ENCODE results near the gene COG4.
"Not testable (repeated sequence)": the region's sequence is repeated elsewhere in the genome, so short reads cannot be mapped to it uniquely, and the experiment has no call there.

COG4 gene

GRCh38 chr16:70529051-70529777 is 5.9 kb upstream of the COG4 start:
- in situ Hi-C loops (cut with MboI; ENCODE audit: low sequenced_read_pairs): no loop called here

- in situ Hi-C loops (cut with MboI; ENCODE audit: low sequenced_read_pairs): no loop called here
Measured at GRCh38 chr16:70527315-70527996, 4.1 kb upstream of the COG4 start.

- in situ Hi-C loops (cut with MboI; ENCODE audit: low sequenced_read_pairs): no loop called here
Measured at GRCh38 chr16:70526403-70526802, 3.0 kb upstream of the COG4 start.

- in situ Hi-C loops (cut with MboI; ENCODE audit: low sequenced_read_pairs): not testable (repeated sequence)
Measured at GRCh38 chr16:70524399-70524825, 1.1 kb upstream of the COG4 start.

GRCh38 chr16:70523743-70524398 is 517 bp upstream of the COG4 start, which contains the start of gene SF3B3:
TSS of gene SF3B3 (plus strand) at chr16:70523816. CDS start at chr16:70526657, 2,841 bp downstream.
- in situ Hi-C loops (cut with MboI; ENCODE audit: low sequenced_read_pairs): no loop called here

- in situ Hi-C loops (cut with MboI; ENCODE audit: low sequenced_read_pairs): no loop called here
Measured at GRCh38 chr16:70522216-70523075, 908 bp downstream of the COG4 start.

GRCh38 chr16:70520612-70521297 is 2.6 kb downstream of the COG4 start:
- in situ Hi-C loops (cut with MboI; ENCODE audit: low sequenced_read_pairs): no loop called here

- in situ Hi-C loops (cut with MboI; ENCODE audit: low sequenced_read_pairs): no loop called here
Measured at GRCh38 chr16:70512456-70512855, 10.9 kb downstream of the COG4 start.

- in situ Hi-C loops (cut with MboI; ENCODE audit: low sequenced_read_pairs): no loop called here
Measured at GRCh38 chr16:70511833-70512232, 11.5 kb downstream of the COG4 start.

GRCh38 chr16:70510216-70510615 is 13.1 kb downstream of the COG4 start:
- in situ Hi-C loops (cut with MboI; ENCODE audit: low sequenced_read_pairs): no loop called here

- in situ Hi-C loops (cut with MboI; ENCODE audit: low sequenced_read_pairs): no loop called here
Measured at GRCh38 chr16:70508752-70509151, 14.6 kb downstream of the COG4 start.

- in situ Hi-C loops (cut with MboI; ENCODE audit: low sequenced_read_pairs): no loop called here
Measured at GRCh38 chr16:70496513-70496912, 26.8 kb downstream of the COG4 start.

GRCh38 chr16:70495425-70496182 is 27.8 kb downstream of the COG4 start:
- in situ Hi-C loops (cut with MboI; ENCODE audit: low sequenced_read_pairs): no loop called here

GRCh38 chr16:70494777-70495176 is 28.6 kb downstream of the COG4 start:
- in situ Hi-C loops (cut with MboI; ENCODE audit: low sequenced_read_pairs): no loop called here

- in situ Hi-C loops (cut with MboI; ENCODE audit: low sequenced_read_pairs): no loop called here
Measured at GRCh38 chr16:70494202-70494770, 29.1 kb downstream of the COG4 start.

- in situ Hi-C loops (cut with MboI; ENCODE audit: low sequenced_read_pairs): no loop called here
Measured at GRCh38 chr16:70493802-70494201, 29.6 kb downstream of the COG4 start.

- in situ Hi-C loops (cut with MboI; ENCODE audit: low sequenced_read_pairs): no loop called here
Measured at GRCh38 chr16:70490261-70490660, 33.1 kb downstream of the COG4 start.

- in situ Hi-C loops (cut with MboI; ENCODE audit: low sequenced_read_pairs): no loop called here
Measured at GRCh38 chr16:70484867-70485266, 38.5 kb downstream of the COG4 start.

GRCh38 chr16:70483426-70483825 is 39.9 kb downstream of the COG4 start:
- in situ Hi-C loops (cut with MboI; ENCODE audit: low sequenced_read_pairs): no loop called here
